ENCODE results near the gene SGMS1.

DNA sequence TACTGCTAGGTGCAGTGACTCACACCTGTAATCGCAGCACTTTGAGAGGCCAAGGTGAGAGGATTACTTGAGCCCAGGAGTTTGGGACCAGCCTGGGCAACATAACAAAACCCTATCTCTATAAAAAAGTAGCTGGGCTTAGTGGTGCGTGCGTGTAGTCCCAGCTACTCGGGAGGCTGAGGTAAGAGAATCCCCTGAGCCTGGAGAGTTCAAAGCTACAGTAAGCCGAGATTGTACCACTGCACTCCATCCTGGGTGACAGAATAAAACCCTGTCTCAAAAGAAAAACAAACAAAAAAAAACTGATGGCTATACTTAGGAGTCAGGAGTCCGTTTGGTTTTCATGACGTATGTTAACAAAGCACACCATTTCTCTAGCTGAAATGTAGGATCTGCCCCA lies 2.9 kb downstream of the SGMS1 start:
- TF ChIP-seq POLR2AphosphoS5 (IDR thresholded peaks at IDR 0.05) = no peak
- TF ChIP-seq, protein P1, sequence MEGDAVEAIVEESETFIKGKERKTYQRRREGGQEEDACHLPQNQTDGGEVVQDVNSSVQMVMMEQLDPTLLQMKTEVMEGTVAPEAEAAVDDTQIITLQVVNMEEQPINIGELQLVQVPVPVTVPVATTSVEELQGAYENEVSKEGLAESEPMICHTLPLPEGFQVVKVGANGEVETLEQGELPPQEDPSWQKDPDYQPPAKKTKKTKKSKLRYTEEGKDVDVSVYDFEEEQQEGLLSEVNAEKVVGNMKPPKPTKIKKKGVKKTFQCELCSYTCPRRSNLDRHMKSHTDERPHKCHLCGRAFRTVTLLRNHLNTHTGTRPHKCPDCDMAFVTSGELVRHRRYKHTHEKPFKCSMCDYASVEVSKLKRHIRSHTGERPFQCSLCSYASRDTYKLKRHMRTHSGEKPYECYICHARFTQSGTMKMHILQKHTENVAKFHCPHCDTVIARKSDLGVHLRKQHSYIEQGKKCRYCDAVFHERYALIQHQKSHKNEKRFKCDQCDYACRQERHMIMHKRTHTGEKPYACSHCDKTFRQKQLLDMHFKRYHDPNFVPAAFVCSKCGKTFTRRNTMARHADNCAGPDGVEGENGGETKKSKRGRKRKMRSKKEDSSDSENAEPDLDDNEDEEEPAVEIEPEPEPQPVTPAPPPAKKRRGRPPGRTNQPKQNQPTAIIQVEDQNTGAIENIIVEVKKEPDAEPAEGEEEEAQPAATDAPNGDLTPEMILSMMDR (IDR thresholded peaks at IDR 0.05; ENCODE audit: poor library complexity, severe bottlenecking) = no peak
- TF ChIP-seq, protein P2, sequence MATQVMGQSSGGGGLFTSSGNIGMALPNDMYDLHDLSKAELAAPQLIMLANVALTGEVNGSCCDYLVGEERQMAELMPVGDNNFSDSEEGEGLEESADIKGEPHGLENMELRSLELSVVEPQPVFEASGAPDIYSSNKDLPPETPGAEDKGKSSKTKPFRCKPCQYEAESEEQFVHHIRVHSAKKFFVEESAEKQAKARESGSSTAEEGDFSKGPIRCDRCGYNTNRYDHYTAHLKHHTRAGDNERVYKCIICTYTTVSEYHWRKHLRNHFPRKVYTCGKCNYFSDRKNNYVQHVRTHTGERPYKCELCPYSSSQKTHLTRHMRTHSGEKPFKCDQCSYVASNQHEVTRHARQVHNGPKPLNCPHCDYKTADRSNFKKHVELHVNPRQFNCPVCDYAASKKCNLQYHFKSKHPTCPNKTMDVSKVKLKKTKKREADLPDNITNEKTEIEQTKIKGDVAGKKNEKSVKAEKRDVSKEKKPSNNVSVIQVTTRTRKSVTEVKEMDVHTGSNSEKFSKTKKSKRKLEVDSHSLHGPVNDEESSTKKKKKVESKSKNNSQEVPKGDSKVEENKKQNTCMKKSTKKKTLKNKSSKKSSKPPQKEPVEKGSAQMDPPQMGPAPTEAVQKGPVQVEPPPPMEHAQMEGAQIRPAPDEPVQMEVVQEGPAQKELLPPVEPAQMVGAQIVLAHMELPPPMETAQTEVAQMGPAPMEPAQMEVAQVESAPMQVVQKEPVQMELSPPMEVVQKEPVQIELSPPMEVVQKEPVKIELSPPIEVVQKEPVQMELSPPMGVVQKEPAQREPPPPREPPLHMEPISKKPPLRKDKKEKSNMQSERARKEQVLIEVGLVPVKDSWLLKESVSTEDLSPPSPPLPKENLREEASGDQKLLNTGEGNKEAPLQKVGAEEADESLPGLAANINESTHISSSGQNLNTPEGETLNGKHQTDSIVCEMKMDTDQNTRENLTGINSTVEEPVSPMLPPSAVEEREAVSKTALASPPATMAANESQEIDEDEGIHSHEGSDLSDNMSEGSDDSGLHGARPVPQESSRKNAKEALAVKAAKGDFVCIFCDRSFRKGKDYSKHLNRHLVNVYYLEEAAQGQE (IDR thresholded peaks at IDR 0.05; ENCODE audit: borderline replicate concordance) = no peak
- no peak for TF ChIP-seq EZH2 (IDR thresholded peaks at IDR 0.05; ENCODE audit: borderline replicate concordance, insufficient read depth, low read length, poor library complexity, severe bottlenecking)
- TF ChIP-seq MXI1 (conservative IDR thresholded peaks at IDR 0.05; ENCODE audit: poor library complexity, severe bottlenecking) = no peak

All from neural cell (in vitro differentiated cells).